ENCODE measurements around the gene HSF5. TPM values are rescaled to one million over a fixed set of nuclear protein-coding genes. Genes with fewer than 3 reads are reported as not detected.

Gene HSF5
- polyA plus RNA-seq, 2 of the 4 experiments (the other 2 are of a cell fraction) = not detected

- no peak for TF ChIP-seq EHF (CRISPR knock-in tag; IDR thresholded peaks at IDR 0.05)
- peak; percentile 84; the same call in 1 of the 2 replicates for TF ChIP-seq PHF8 (IDR thresholded peaks at IDR 0.05; ENCODE audit: borderline replicate concordance, low read depth)
- TF ChIP-seq, protein P1, sequence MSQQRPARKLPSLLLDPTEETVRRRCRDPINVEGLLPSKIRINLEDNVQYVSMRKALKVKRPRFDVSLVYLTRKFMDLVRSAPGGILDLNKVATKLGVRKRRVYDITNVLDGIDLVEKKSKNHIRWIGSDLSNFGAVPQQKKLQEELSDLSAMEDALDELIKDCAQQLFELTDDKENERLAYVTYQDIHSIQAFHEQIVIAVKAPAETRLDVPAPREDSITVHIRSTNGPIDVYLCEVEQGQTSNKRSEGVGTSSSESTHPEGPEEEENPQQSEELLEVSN (IDR thresholded peaks at IDR 0.05; ENCODE audit: borderline replicate concordance, low read depth) = peak; percentile 51; the same call in 1 of the 2 replicates
- TF ChIP-seq, protein P2, sequence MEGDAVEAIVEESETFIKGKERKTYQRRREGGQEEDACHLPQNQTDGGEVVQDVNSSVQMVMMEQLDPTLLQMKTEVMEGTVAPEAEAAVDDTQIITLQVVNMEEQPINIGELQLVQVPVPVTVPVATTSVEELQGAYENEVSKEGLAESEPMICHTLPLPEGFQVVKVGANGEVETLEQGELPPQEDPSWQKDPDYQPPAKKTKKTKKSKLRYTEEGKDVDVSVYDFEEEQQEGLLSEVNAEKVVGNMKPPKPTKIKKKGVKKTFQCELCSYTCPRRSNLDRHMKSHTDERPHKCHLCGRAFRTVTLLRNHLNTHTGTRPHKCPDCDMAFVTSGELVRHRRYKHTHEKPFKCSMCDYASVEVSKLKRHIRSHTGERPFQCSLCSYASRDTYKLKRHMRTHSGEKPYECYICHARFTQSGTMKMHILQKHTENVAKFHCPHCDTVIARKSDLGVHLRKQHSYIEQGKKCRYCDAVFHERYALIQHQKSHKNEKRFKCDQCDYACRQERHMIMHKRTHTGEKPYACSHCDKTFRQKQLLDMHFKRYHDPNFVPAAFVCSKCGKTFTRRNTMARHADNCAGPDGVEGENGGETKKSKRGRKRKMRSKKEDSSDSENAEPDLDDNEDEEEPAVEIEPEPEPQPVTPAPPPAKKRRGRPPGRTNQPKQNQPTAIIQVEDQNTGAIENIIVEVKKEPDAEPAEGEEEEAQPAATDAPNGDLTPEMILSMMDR (IDR thresholded peaks at IDR 0.05) = no peak
- TF ChIP-seq SMC3 (IDR thresholded peaks at IDR 0.05) = no peak
- TF ChIP-seq ELK1 (IDR thresholded peaks at IDR 0.05; ENCODE audit: low read depth, low read length) = peak; percentile 82; the same call in 1 of the 2 replicates
- TF ChIP-seq HDAC2 (IDR thresholded peaks at IDR 0.05) = peak; percentile 87
- TF ChIP-seq NPAS2 (CRISPR knock-in tag; IDR thresholded peaks at IDR 0.05; ENCODE audit: borderline replicate concordance) = no peak
- TF ChIP-seq CHD2 (IDR thresholded peaks at IDR 0.05; ENCODE audit: low read length, partially characterized antibody) = peak; percentile 69
- peak; percentile 88 for TF ChIP-seq RFX5 (IDR thresholded peaks at IDR 0.05)
Observed at GRCh38 chr17:58517928-58518609, 29.9 kb upstream of the HSF5 start (continued).

DNA sequence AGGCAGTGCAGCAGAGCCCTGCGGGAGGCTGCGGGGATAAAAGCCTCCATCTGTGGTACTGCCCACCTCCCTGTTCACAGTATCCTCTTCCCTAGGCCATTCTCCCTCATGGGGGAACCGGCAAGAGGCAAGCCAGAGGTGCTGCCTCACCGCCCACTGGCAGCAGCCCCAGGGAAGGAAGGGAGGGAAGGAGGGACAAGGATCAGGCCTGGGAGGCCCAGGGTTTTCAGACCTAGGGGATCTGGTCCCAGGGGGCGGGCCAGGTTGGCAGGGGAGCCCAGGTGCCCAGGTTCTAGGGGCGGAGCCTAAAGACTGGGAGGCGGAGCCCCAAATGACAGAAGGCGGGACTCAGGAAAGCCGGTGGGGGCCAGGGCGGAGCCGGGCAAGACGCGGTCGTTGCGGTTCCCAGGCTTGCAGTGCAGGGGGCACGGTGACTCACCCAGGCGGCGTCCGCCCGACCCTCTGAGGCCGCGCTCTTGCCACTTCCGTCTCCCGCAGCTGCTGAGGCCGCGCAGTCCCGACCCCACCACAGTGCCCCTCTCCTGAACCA, 29.2 kb upstream of the HSF5 start:
- H3K4me3 ChIP-seq = peak overlapping the region; percentile 59
- H3K27ac ChIP-seq = peak overlapping the region; percentile 69 to 87
- peaks cover 15% of the 10 kb centered on the region for H3K4me1 ChIP-seq
- H3K9me3 ChIP-seq = no peaks in the 10 kb centered on the region
- peak in 1 of 2 experiments; percentile 70 for DNase-seq (ENCODE audit: low read depth in 1 of 2, low spot score in 1 of 2)
- peak overlapping the region; percentile 89 for H3K4me2 ChIP-seq
- no peak for FAIRE-seq
- 4% methylated on average over 26 of the region's 27 CpGs for WGBS (ENCODE audit: missing lambda C conversion rate)
- peak in 1 of 2 experiments; percentile 41; a peak in 2 of 6 replicates for ATAC-seq
- ChIA-PET CTCF (interaction anchor here (0.6 to 9.8 kb wide), 18 partner anchors 12 to 637 kb away, joined by 3 to 187 read pairs (median 12); no protein-coding TSS in a partner anchor), POLR2A (interaction anchor here (0.6 to 2.9 kb wide), 5 partner anchors 15 to 1102 kb away, joined by 3 to 106 read pairs (median 8); partner anchors contain the start of gene CLTC)
- TF ChIP-seq NPAS2 (CRISPR knock-in tag; IDR thresholded peaks at IDR 0.05; ENCODE audit: borderline replicate concordance) (no peak), RCOR1 (IDR thresholded peaks at IDR 0.05; ENCODE audit: low read depth, low read length) (no peak), CHD4 (IDR thresholded peaks at IDR 0.05; ENCODE audit: borderline replicate concordance) (no peak), BCL3 (IDR thresholded peaks at IDR 0.05) (no peak; the same call in 2 of the 3 replicates), RAD21 (conservative IDR thresholded peaks at IDR 0.05 in 1 of 2, IDR thresholded peaks at IDR 0.05 in 1 of 2) (no peak), ZSCAN20 (CRISPR knock-in tag; IDR thresholded peaks at IDR 0.05) (no peak), FOSL2 (IDR thresholded peaks at IDR 0.05) (no peak), FOSL2 (CRISPR knock-in tag; IDR thresholded peaks at IDR 0.05) (peak; percentile 82), ZNF302 (CRISPR knock-in tag; IDR thresholded peaks at IDR 0.05) (no peak), POLR2AphosphoS2 (conservative IDR thresholded peaks at IDR 0.05; ENCODE audit: low read length) (no peak), CBX2 (IDR thresholded peaks at IDR 0.05; ENCODE audit: borderline replicate concordance, low read depth) (no peak), HOXA7 (CRISPR knock-in tag; IDR thresholded peaks at IDR 0.05) (no peak), POLR2A (IDR thresholded peaks at IDR 0.05; ENCODE audit: low read length) (peak; percentile 48), REST (IDR thresholded peaks at IDR 0.05) (no peak), RNF2 (IDR thresholded peaks at IDR 0.05; ENCODE audit: borderline replicate concordance, low read depth) (no peak), TFCP2L1 (CRISPR knock-in tag; IDR thresholded peaks at IDR 0.05) (no peak), CHD2 (IDR thresholded peaks at IDR 0.05; ENCODE audit: low read length, partially characterized antibody) (no peak), PHF8 (IDR thresholded peaks at IDR 0.05; ENCODE audit: borderline replicate concordance, low read depth) (peak; percentile 88; the same call in 1 of the 2 replicates)
- TF ChIP-seq, protein P2 (IDR thresholded peaks at IDR 0.05) = no peak

Data from A549 (cell line).